ENCODE measurements around the gene SPINK1. TPM values are rescaled to one million over a fixed set of nuclear protein-coding genes. Genes with fewer than 3 reads are reported as not detected.

SPINK1 gene
- total and polyA plus RNA-seq, 2 of the 4 experiments (the other 2 are of a cell fraction): not detected

DNA sequence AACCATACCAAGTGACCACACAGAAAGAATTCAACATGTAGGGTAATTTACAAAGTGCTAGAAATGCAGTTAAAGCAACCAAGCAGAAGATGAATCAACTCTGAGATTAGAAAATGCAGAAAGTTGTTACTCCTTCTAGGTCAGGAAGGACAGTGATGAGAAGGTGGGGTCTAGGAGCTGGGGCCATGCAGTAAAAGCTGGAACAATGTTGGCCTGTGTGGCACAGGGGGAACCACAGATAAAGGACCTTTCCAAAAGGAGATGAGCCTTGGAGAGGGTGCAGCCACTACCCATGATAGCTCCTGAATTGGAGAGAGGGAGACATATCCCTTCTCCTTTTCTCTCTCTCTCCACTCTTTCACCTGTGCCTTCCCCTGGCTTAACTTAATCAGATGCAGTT is 44.7 kb upstream of the SPINK1 start:
- no peaks in the 10 kb centered on the region for H4K20me1 ChIP-seq (ENCODE audit: insufficient read depth, low read length)
- H3K9me3 ChIP-seq (ENCODE audit: control insufficient read depth, insufficient read depth, low read length): no peaks in the 10 kb centered on the region
- no peak overlapping the region for H3K27ac ChIP-seq (ENCODE audit: insufficient read depth, low read length)
- no peak overlapping the region for H3K23ac ChIP-seq (ENCODE audit: low read depth, low read length)
- no peak overlapping the region for H2AFZ ChIP-seq (replicated peaks; ENCODE audit: low read length, poor library complexity)
- TF ChIP-seq BHLHE40 (IDR thresholded peaks at IDR 0.05; ENCODE audit: low read depth, low read length) (no peak), RAD21 (IDR thresholded peaks at IDR 0.05; ENCODE audit: low read length) (no peak), USF2 (IDR thresholded peaks at IDR 0.05; ENCODE audit: low read depth, low read length) (no peak), SMC3 (IDR thresholded peaks at IDR 0.05; ENCODE audit: low read depth, low read length) (no peak), NFE2L2 (IDR thresholded peaks at IDR 0.05; ENCODE audit: low read depth, low read length) (no peak), RFX5 (IDR thresholded peaks at IDR 0.05; ENCODE audit: low read depth, low read length) (no peak)
- dilution Hi-C loops (cut with HindIII; ENCODE audit: low sequenced_read_pairs, unreplicated experiment): no loop called here
- CTCF ChIA-PET: no interaction called here
- no peak overlapping the region for H3K9ac ChIP-seq (ENCODE audit: low read depth, low read length)
- intact Hi-C loops (cut with micrococcal nuclease): no loop called here
- H2BK120ac ChIP-seq (ENCODE audit: low read depth, low read length): no peak overlapping the region
- no peaks in the 10 kb centered on the region for H3K36me3 ChIP-seq (ENCODE audit: control insufficient read depth, insufficient read depth, low read length)
- DNase-seq: no peak
- no peak overlapping the region for H4K5ac ChIP-seq (ENCODE audit: low read depth, low read length)
- H3K56ac ChIP-seq (ENCODE audit: extremely low read depth, insufficient read depth, low read length): no peak overlapping the region
- no peak overlapping the region for H3K4me3 ChIP-seq (ENCODE audit: insufficient read depth, low read depth, low read length)
- ATAC-seq (ENCODE audit: low read depth): no peak
- H4K8ac ChIP-seq (ENCODE audit: low read depth in 2 of 2, low read length in 2 of 2): no peak overlapping the region
- H3K18ac ChIP-seq (ENCODE audit: low read depth, low read length): no peak overlapping the region
- in situ Hi-C loops (cut with MboI; ENCODE audit: low sequenced_read_pairs): no loop called here
- no peaks in the 10 kb centered on the region for H3K4me1 ChIP-seq (ENCODE audit: control insufficient read depth, insufficient read depth, low read length)
- H2BK5ac ChIP-seq (ENCODE audit: low read depth, low read length, poor library complexity, severe bottlenecking): no peak overlapping the region
- H3K9me1 ChIP-seq (ENCODE audit: insufficient read depth, low read length): no peaks in the 10 kb centered on the region
- H3K27me3 ChIP-seq (ENCODE audit: control insufficient read depth, insufficient read depth, low read length): no peaks in the 10 kb centered on the region
- no peak overlapping the region for H3K14ac ChIP-seq (replicated peaks; ENCODE audit: low read depth, low read length)
- H2AK9ac ChIP-seq (replicated peaks; ENCODE audit: low read depth, low read length, poor library complexity): no peak overlapping the region
- no peak overlapping the region for H3K4me2 ChIP-seq (ENCODE audit: low read depth, low read length)
- no peak overlapping the region for H2AK5ac ChIP-seq (ENCODE audit: low read depth, low read length)
- H3K4ac ChIP-seq (ENCODE audit: low read depth, low read length): no peak overlapping the region
- H2BK15ac ChIP-seq (ENCODE audit: low read depth, low read length): no peak overlapping the region
- POLR2A ChIA-PET (ENCODE audit: unreplicated experiment): no interaction called here
- H4K91ac ChIP-seq (ENCODE audit: insufficient read depth, low read depth, low read length): no peak overlapping the region
- no peak overlapping the region for H2BK20ac ChIP-seq (ENCODE audit: low read depth, low read length)
- no peaks in the 10 kb centered on the region for H3K79me1 ChIP-seq (ENCODE audit: low read depth in 1 of 2, low read length in 2 of 2)
- BruUV-seq (replicated peaks): no TSS peak
